Urothelium cell line (cell line): ENCODE data around the gene CRTC1.

Experiments
- DNase-seq: peaks from one replicate; pipeline ENCODE4 v3.0.0; 2011; ENCODE audit warnings: low spot score, mixed read lengths
- FAIRE-seq: peaks from 2 replicates; lab custom pipeline; 2011; peaks lifted over from hg19 to GRCh38; lab: Jason Lieb, UNC

CRTC1 gene

GRCh38 chr19:18650468-18651041 lies 32.9 kb upstream of the CRTC1 start:
- DNase-seq: no peak
- no peak for FAIRE-seq

GRCh38 chr19:18651300-18651699 lies 32.2 kb upstream of the CRTC1 start:
- FAIRE-seq (no peak), DNase-seq (no peak)

- no peak for FAIRE-seq
- no peak for DNase-seq
These were observed 31.7 kb upstream of the CRTC1 start for GRCh38 chr19:18651733-18652132.

- no peak for DNase-seq
- FAIRE-seq: no peak
These were observed 29.6 kb upstream of the CRTC1 start for GRCh38 chr19:18653853-18654252.

GRCh38 chr19:18654469-18654868 lies 29.0 kb upstream of the CRTC1 start:
- FAIRE-seq: no peak

GRCh38 chr19:18655173-18655844 lies 28.2 kb upstream of the CRTC1 start:
- DNase-seq (no peak), FAIRE-seq (no peak)

More at GRCh38 chr19:18654469-18654868, 29.0 kb upstream of the CRTC1 start:
- DNase-seq: no peak

GRCh38 chr19:18656337-18657086 lies 27.0 kb upstream of the CRTC1 start:
- FAIRE-seq (no peak), DNase-seq (no peak)

GRCh38 chr19:18657590-18658365 lies 25.7 kb upstream of the CRTC1 start:
- FAIRE-seq: no peak
- DNase-seq: peak; percentile 44

GRCh38 chr19:18658366-18658855 lies 25.1 kb upstream of the CRTC1 start:
- DNase-seq: no peak
- FAIRE-seq: no peak

GRCh38 chr19:18659281-18660050 lies 24.0 kb upstream of the CRTC1 start:
- DNase-seq (no peak), FAIRE-seq (no peak)

- DNase-seq (peak; percentile 65), FAIRE-seq (no peak)
These were observed 23.2 kb upstream of the CRTC1 start for GRCh38 chr19:18660051-18660910.

- FAIRE-seq: no peak
- DNase-seq: no peak
These were observed 22.4 kb upstream of the CRTC1 start for GRCh38 chr19:18660939-18661670.

- no peak for DNase-seq
- FAIRE-seq: no peak
These were observed 20.3 kb upstream of the CRTC1 start for GRCh38 chr19:18662972-18663732.

- FAIRE-seq: no peak
- DNase-seq: no peak
These were observed 19.4 kb upstream of the CRTC1 start for GRCh38 chr19:18663940-18664530.

GRCh38 chr19:18665771-18666202 lies 17.7 kb upstream of the CRTC1 start:
- no peak for FAIRE-seq
- DNase-seq: no peak

GRCh38 chr19:18666317-18666716 lies 17.2 kb upstream of the CRTC1 start:
- FAIRE-seq: no peak
- no peak for DNase-seq

GRCh38 chr19:18666784-18667183 lies 16.7 kb upstream of the CRTC1 start:
- DNase-seq (no peak), FAIRE-seq (no peak)
